HG03520 (cell line): ENCODE measurements around the gene NDUFA11.
"Not testable (repeated sequence)": the region's sequence is repeated elsewhere in the genome, so short reads cannot be mapped to it uniquely, and the experiment has no call there.

ENCODE experiments used
- ATAC-seq: cut with Tn5 transposase; IDR thresholded peaks from one replicate; pipeline ENCODE4 v1.9.1; 2021; ENCODE audit warnings: mild to moderate bottlenecking, moderate library complexity; ENCODE audit not compliant: unreplicated experiment

NDUFA11 gene

DNA sequence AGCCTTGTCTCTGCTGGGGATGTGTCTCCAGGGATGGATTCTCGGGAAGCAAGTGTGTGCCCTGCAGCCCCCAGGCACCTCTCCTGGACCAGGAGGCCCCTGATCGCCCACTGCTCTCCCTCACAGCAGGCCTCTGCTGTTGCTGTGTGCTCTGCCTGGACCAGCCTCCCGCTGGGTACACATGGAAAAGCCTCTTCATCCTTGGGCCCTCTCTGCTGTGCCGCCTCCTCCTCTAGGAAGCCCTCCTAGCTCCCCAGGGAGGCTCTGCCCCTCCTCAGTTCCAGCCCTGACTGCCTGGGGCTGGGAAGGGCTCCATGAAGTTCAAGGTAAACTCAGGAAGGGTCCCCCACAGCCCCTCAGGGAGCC lies 12.0 kb downstream of the NDUFA11 start:
- ATAC-seq = no peak

DNA sequence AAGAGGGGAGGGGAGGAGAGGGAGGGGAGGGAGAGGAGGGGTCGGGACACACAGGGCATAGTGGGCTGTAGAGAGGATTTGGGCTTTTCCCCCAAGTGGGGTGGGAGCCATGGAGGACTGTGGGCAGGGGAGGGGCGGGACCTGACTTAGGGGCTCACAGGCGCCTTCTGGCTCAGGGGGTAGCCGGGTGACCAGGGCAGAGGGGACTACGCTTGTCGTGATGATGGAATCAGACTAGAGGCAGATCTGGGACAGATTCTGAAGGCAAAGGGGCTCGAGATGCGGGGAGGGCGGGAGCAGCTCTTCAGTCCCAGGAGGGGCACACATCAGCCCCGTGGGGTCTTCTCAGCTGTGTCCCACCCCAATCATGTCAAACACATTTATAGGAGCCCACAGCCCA lies 13.5 kb downstream of the NDUFA11 start:
- ATAC-seq = no peak

DNA sequence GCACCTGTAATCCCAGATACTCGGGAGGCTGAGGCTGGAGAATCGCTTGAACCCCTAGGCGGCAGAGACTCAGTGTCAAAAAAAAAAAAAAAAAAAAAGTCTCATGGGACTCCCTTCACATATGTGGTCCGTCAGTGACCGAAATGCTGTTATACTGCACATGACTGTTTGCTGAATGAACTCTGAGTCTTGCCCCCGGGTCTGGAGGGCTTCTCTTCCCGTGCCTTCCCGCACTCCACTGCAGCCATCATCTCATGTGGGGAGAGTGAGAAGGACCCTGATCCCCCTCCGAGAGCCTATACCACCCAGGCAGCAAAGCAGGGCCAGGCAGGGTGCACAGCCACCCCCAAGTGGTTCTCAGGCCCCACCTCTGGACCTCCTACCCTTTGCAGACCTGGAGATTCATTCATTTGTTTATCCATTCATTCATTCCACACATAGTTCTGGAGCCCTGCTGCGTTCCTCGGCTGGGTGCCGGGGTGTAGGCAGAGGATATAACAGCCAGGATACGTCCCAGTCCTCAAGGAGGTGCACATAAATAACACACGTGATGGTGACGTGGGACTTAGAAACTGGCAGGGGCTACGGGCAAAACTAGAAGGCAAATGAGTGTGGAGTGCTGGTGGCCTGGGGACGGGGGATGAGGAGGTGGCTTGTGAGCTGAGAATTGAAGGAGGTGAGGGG lies 14.2 kb downstream of the NDUFA11 start:
- no peak for ATAC-seq

DNA sequence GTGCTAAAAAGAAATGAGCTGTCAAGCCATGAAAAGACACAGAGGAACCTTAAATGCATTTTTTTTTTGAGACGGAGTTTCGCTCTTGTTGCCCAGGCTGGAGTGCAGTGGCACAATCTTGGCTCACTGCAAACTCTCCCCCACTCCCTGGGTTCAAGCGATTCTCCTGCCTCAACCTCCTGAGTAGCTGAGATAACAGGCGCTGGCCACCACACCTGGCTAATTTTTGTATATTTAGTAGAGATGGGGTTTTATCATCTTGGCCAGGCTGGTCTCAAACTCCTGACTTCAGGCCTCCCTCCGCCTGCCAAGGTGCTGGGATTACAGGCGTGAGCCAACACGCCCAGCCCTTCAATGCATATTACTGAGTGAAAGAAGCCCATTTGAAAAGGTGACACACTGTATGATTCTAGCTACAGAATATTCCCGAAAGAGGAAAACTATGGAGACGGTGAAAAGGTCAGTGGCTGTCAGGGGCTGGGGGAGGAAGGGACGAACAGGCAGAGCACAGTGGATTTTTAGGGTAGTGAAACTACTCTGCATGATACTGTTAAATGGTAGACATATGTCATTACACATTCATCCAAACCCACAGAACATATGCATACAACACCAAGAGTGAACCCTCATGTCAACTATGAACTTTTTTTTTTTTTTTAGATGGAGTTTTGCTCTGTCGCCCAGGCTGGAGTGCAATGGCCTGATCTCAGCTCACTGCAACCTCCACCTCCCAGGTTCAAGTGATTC lies 19.4 kb downstream of the NDUFA11 start:
- not testable (repeated sequence) for ATAC-seq

DNA sequence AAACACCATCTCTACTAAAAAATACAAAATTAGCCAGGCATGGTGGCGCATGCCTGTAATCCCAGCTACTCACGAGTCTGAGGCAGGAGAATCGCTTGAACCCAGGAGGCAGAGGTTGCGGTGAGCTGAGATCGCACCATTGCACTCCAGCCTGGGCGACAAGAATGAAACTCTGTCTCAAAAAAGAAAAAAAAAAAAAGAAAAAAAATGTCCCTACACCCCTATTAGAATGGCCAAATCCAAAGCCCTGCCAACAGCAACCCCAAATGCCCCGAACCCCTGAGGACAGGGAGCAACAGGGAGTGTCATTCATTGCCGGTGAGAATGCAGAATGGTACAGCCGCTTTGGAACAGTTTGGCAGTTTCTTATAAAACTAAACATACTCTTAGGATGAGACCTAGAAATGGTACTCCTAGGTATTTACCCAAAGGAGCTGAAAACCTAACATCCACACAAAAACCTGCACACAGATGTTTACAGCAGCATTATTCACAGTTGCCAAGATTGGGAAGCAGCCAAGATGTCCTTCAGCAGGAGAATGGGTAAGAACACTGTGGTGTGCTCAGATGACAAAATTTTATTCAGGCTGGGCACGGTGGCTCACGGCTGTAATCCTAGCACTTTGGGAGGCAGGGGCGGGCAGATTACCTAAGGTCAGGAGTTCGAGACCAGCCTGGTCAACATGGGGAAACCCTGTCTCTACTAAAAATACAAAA lies 20.3 kb downstream of the NDUFA11 start:
- not testable (repeated sequence) for ATAC-seq

DNA sequence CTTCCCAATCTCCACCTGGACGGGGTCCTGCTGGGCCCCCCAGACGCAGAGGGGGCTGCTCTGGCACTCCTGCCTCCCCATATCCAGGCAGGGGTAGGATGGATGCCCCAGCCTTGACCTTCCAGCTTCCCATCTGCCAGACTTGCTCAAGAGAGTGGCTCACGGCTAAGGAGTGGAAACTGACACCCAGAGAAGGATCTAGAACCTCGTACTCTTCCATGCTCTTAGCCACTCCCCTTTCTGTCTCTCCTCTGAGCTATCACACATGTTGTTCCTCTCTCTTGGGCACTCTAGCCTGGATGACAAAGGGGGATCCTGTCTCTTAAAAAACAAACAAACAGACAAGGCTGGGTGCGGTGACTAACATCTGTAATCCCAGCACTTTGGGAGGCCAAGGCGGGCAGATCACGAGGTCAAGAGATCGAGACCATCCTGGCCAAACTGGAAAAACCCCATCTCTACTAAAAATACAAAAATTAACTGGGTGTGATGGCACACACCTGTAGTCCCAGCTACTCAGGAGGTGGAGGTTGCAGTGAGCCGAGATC lies 21.1 kb downstream of the NDUFA11 start:
- ATAC-seq = no peak

DNA sequence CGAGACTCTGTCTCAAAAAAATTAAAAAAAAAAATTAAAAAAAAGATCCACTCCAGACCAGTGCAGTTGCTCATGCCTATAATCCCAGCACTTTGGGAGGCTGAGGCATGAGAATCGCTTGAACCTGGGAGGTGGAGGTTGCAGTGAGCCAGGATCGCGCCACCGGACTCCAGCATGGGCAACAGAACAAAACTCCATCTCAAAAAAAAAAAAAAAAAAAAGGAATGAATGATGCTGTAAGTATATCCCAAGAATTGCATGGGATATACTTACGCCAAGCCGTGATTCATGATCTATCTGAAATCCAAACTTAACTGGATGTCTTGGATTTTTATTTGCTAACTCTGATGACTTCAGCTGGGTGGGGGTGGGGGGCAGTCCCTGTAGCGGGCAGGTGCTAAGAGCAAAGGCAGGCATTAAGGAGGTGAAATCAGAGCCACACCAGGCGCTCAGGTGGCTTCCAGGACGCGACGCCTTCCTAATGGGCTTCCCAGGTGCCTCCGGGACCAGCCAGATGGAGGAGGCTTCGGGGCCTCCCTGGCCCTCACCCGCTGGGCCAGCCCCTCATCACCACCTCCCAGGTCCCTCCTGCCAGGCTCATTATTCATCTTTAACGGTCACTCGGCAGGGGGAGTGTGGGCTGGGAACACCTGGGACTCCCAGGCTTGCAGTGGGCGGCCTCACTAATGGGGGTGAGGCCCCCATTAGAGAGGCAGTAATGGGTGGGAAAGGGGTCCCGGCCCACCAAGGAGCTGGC lies 21.9 kb downstream of the NDUFA11 start:
- ATAC-seq = no peak

DNA sequence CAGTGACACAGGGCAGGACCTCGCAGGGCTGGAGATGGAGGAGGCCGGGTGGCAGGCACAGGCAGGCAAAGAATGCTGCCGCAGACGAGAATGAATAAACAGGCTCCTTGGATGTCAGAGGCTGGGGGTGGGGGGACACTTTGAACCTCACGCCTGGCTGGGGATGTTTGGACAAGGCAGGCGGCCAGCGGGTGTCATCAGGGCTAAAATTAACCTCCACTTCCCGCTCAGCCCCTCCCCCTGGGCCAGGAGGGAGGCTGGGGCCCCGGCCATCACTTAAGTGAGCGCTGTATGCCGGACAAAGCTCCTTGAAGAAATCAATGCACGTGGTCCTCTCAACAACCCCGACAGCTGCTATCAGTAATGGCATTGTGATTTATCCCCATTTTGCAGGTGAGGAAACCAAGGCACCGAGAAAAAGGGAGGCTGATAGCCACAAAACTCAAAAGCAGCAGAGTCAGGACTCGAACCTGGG lies 22.9 kb downstream of the NDUFA11 start:
- no peak for ATAC-seq

DNA sequence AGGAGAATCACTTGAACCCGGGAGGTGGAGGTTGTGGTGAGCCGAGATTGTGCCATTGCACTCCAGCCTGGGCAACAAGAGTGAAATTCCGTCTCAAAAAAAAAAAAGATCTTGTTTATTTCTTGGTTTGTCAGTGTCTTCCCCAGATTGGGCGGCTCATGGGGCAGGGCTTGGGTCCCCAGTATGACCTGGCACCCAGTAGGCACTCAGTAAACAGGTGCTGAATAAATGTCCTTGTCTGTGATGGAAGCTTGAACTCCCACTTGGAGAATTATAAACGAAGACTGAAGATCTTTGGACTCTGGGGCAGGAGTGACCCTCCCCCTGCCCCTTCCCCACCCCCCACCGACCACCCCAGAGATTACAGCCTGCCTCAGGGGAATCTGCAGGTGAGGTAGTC lies 23.4 kb downstream of the NDUFA11 start:
- ATAC-seq = no peak

DNA sequence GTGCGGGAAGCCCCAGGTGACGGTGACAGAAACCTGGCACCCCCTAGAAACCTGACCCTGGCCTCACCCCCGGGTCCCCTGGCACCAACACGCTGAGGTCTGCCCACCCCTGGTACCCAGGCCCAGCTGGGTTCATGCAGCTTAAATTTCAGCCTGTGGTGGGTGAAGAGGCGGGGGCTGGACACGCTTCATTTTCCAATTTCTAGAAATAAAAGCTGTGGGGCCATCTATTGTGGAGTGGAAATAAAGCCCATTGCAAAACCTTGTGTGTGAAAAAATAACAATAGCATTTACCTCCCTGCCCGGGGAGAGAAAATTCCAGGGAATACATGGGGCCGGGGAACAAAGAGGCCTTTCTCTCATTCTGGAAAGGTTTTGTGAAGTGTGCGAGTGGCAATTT lies 25.7 kb downstream of the NDUFA11 start:
- no peak for ATAC-seq

DNA sequence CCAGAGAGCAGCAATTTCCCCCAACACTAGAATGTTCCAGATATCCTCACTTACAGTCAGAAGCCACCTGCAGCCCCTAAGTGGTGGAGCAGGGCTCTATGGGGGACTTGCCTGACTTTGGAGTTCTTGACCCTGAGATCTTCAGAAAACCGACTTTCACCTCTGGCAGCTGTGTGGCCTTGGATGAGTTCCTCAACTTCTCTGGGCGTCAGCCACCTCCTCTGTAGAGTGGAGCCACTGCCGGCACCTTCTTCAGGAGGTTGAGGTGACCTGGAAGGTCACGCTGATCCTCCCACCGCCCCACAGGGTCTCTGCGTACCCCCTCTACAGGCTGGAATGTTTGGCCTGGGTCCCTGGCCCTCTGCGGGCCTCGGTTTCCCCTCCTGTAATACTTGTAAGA lies 26.2 kb downstream of the NDUFA11 start:
- no peak for ATAC-seq

DNA sequence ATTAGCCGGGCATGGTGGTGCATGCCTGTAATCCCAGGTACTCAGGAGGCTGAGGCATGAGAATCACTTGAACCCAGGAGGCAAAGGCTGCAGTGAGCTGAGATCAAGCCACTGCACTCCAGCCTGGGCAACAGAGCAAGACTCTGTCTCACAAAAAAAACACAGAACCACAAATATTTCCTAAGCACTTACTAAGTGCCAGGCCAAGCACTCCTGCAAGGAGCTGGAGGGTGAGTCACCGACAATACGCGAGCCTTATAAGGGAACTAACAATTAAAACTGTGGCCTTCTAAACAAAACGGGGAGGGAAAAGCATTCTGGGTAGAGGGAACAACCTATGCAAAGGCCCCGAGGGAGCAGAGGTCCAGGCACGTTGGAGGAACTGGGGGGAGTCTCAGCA lies 29.1 kb downstream of the NDUFA11 start:
- ATAC-seq = not testable (repeated sequence)

DNA sequence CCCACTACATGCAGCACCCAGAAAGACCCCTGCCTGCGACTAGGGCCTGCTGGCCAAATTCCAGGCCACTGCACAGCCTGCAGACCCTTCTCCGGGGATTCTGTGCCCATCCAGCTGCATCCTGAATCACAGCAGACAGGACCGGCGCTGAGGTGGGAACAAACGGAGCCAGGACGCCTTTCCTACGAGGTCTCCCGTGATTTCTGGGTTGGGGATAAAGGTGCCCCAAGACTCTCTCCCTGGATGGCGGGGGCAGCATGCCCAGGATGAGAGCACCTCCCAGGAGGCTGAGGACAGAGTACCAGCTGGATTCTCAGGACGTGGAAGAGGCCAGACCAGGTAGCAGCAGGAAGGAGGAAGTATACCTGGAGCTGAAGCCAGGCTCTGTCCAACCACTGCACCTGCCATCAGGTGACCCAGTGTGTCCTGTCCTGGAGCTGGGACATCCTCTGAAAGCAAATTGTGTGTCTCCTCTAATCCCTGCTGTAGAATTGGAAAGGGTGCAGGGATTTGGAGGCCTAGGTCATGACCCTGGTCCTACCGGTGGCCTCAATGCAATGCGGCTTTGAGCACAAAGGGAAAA lies 29.9 kb downstream of the NDUFA11 start:
- no peak for ATAC-seq

DNA sequence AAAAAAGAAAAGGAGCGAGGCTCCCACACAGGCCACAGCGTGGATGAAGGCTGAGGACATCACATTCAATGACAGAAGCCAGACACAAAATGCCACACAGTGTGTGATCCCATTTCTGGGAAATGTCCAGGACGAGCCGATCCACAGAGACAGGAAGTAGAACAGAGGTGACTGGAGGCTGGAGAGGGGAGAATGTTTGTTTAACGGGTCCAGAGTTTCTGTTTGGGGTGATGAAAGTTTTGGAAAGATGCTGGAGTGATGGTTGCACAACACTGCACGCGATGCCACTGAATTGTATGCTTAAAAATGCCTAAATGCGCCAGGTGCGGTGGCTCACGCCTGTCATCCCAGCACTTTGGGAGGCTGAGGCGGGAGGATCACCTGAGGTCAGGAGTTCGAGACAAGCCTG lies 32.6 kb downstream of the NDUFA11 start:
- ATAC-seq = no peak

DNA sequence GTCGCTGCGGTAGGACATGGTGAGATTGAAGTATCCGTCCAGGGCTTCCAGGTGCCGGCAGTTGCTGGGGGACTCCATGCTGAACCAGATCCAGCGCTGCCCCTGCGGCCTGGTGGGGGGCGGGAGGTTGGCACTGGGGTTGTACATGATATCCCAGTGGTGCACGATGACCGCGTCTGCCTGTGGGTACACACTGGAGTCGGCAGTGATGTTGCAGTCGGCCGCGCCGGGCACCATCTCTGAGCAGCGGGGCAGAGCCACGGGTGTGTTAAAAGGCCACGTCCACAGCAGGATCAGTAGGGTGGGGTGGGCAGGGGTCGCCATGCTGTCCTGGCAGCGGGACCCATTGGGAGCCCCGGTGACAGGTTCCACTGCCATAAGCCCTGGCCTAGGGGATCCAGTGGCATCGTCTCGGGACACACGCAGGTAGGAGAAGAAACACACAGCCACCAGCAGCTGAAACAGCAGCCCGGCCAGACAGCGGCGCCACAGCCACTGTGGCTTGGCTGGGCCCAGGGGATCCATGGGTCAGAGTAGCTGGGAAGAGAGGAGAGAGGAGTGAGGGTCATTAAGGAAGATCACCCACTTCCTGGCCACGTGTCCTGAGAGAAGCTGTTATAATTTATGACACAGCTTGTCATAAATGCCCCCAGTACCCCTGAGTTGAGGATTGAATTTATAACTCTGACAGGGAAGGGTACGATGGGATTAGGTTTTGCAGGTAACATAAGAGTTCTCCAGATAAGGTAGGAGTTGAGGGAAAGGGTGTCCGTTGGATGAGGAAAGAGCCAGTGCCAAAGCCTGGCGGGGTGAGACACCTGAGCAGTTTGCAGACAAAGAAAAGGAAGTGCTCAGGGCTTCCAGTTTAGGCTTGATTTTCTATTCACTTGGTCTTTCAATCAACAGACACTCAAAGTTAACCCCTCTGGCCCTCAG lies 36.1 kb downstream of the NDUFA11 start:
- no peak for ATAC-seq

DNA sequence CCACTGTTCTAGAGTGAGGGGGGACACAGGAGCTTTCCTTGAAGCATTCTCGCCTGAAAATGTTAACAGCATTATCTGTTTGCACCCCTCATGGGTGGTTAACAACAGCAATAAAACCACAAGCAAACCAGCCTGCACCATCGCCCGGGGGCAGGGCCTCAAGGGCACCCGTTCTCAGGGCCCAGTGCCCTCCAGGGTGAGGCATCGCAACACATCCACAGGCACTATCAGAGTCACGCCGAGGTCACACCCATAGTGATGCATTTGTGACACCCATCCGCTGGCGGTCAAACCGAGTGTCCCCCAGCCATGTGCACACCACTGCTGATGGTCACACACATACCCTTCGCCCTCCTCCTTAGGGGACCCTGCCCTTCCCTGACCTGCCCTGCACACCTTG lies 37.8 kb downstream of the NDUFA11 start:
- no peak for ATAC-seq

DNA sequence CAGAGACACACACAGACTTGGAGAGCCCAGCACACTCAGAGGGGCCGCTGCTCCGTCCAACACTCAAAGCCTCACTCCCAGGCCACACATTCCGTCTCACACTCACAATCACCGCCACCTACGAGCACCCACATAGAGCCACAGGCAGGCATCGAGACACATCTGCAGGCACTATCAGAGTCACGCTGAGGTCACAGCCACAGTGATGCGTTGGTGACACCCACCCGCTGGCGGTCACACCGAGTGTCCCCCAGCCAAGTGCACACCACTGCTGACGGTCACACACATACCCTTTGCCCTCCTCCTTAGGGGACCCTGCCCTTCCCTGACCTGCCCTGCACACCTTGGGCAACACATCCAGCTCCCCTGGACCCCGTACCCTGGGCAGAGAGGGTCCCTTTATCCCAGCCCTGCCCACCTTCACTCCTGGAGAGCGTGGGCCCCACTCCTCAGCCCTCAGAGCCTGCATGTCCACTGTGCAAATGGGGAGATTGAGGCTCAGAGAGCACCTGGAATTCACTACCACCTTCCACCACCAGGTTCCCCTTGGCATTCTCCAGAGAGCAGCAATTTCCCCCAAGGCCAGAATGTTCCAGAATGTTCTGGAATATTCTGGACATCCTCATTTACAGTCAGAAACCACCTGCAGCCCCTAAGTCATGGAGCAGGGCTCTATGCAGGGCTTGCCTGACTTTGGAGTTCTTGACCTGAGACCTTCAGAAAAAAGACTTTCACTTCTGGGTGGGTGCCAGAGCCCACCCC lies 38.7 kb downstream of the NDUFA11 start:
- ATAC-seq = no peak

DNA sequence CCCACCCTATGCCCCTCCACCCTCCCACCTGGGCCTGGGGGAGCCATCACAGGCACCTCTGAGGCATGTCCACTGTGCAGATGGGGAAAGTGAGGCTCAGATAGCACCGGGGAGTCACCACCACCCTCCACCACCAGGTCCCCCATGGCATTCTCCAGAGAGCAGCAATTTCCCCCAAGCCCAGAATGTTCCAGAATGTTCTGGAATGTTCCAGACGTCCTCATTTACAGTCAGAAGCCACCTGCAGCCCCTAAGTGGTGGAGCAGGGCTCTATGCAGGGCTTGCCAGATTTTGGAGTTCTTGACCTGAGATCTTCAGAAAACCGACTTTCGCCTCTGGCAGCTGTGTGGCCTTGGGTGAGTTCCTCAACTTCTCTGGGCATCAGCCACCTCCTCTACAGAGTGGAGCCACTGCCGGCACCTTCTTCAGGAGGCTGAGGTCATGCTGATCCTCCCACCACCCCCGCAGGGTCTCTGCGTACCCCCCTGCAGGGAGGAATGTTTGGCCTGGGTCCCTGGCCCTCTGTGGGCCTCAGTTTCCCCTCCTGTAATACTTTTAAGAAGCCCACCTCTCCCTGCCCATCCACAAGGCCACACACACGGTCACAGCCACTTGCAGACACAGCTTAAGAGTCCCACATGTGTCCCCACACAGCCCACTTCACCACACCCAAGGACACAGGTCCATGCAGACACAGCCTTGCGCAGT lies 39.4 kb downstream of the NDUFA11 start:
- ATAC-seq = no peak
